ENCODE measurements around the gene ASPDH. TPM values are rescaled to one million over a fixed set of nuclear protein-coding genes. Genes with fewer than 3 reads are reported as not detected.

ASPDH gene
- total RNA-seq, 4 donors from 2014 or later, result not detected

- Histone ChIP-seq H3K9me3 (no peaks in the 10 kb centered on the region), H3K27ac (no peak overlapping the region), H3K36me3 (no peaks in the 10 kb centered on the region), H3K27me3 (peaks cover 94% of the 10 kb centered on the region), H3K4me3 (no peak overlapping the region), H3K4me1 (peaks cover 0 to 47% (median 11%) of the 10 kb centered on the region in 3 donors)
- 73 to 79% methylated on average over 10 to 14 of the region's 15 CpGs for WGBS, 2 donors (ENCODE audit: low coverage in 1 of 2)
- ATAC-seq, result no peak
- no peak for TF ChIP-seq EP300 (IDR thresholded peaks at IDR 0.05)
These were observed 38.8 kb upstream of the ASPDH start for GRCh38 chr19:50552540-50552939.

GRCh38 chr19:50551715-50552187, 38.0 kb upstream of the ASPDH start:
- Histone ChIP-seq H3K4me1 (peaks cover 0 to 52% (median 10%) of the 10 kb centered on the region in 3 donors), H3K36me3 (no peaks in the 10 kb centered on the region), H3K9me3 (no peaks in the 10 kb centered on the region), H3K27ac (peak overlapping the region in 2 of 4 donors; percentile 48 to 68), H3K27me3 (peaks cover 89% of the 10 kb centered on the region), H3K4me3 (peak overlapping the region; percentile 30 to 53)
- TF ChIP-seq EP300 (IDR thresholded peaks at IDR 0.05) (no peak), CTCF (IDR thresholded peaks at IDR 0.05) (no peak), POLR2AphosphoS5 (IDR thresholded peaks at IDR 0.05) (no peak), POLR2A (IDR thresholded peaks at IDR 0.05) (no peak)
- peak; percentile 47 for ATAC-seq
- 0% methylated on average over 1 to 2 of the region's 22 CpGs for WGBS, 2 donors (ENCODE audit: low coverage in 1 of 2)

GRCh38 chr19:50551034-50551714, 37.5 kb upstream of the ASPDH start:
- peak overlapping the region in 3 of 4 donors; percentile 48 to 68 (median 57) for H3K27ac ChIP-seq

GRCh38 chr19:50550594-50550966, 36.9 kb upstream of the ASPDH start:
- no peak for TF ChIP-seq CTCF (IDR thresholded peaks at IDR 0.05)
- TF ChIP-seq POLR2AphosphoS5 (IDR thresholded peaks at IDR 0.05), result no peak
- no peak for TF ChIP-seq POLR2A (IDR thresholded peaks at IDR 0.05)
- no peak for TF ChIP-seq EP300 (IDR thresholded peaks at IDR 0.05)
- H3K4me3 ChIP-seq, result peak overlapping the region; percentile 30 to 53
- H3K9me3 ChIP-seq, result no peaks in the 10 kb centered on the region
- peaks cover 0 to 50% (median 0%) of the 10 kb centered on the region in 3 donors for H3K4me1 ChIP-seq
- H3K36me3 ChIP-seq, result no peaks in the 10 kb centered on the region
- ATAC-seq, result no peak
- H3K27ac ChIP-seq, result peak overlapping the region in 3 of 4 donors; percentile 48 to 68 (median 57)
- H3K27me3 ChIP-seq, result peaks cover 77% of the 10 kb centered on the region
- WGBS, 2 donors (ENCODE audit: low coverage in 1 of 2), result 35 to 36% methylated on average over 2 to 3 of the region's 8 CpGs

More at GRCh38 chr19:50551034-50551714, 37.5 kb upstream of the ASPDH start:
- Histone ChIP-seq H3K4me3 (peak overlapping the region; percentile 30 to 53), H3K4me1 (peaks cover 0 to 51% (median 4%) of the 10 kb centered on the region in 3 donors), H3K9me3 (no peaks in the 10 kb centered on the region), H3K36me3 (no peaks in the 10 kb centered on the region), H3K27me3 (peaks cover 83% of the 10 kb centered on the region)
- no peak for TF ChIP-seq CTCF (IDR thresholded peaks at IDR 0.05)
- ATAC-seq, result no peak
- 0 to 11% methylated on average over 8 of the region's 32 CpGs for WGBS, 2 donors (ENCODE audit: low coverage in 1 of 2)

GRCh38 chr19:50549927-50550593, 36.3 kb upstream of the ASPDH start:
- Histone ChIP-seq H3K4me3 (peak overlapping the region in 1 of 2 donors; percentile 53), H3K27me3 (peaks cover 72% of the 10 kb centered on the region), H3K27ac (no peak overlapping the region), H3K36me3 (no peaks in the 10 kb centered on the region), H3K4me1 (peaks cover 0 to 53% (median 0%) of the 10 kb centered on the region in 3 donors), H3K9me3 (no peaks in the 10 kb centered on the region)
- 44 to 100% methylated on average over 1 to 6 of the region's 17 CpGs for WGBS, 2 donors (ENCODE audit: low coverage in 1 of 2)
- no peak for ATAC-seq
- TF ChIP-seq POLR2A (IDR thresholded peaks at IDR 0.05) (no peak), EP300 (IDR thresholded peaks at IDR 0.05) (no peak), CTCF (IDR thresholded peaks at IDR 0.05) (no peak), POLR2AphosphoS5 (IDR thresholded peaks at IDR 0.05) (no peak)

Measured in gastroesophageal sphincter (tissue), 4 donors.